Activated CD4-positive, alpha-beta memory T cell treated with anti-CD3 and anti-CD28 coated beads for 36 hours (primary cell): ENCODE results near the gene COL4A5. TPM values are rescaled to one million over a fixed set of nuclear protein-coding genes. Genes with fewer than 3 reads are reported as not detected.
"Not testable (repeated sequence)": the region's sequence is repeated elsewhere in the genome, so short reads cannot be mapped to it uniquely, and the experiment has no call there.

Experiments used
- CTCF ChIA-PET: fragments of 350-600 bp; sonication (Branson Sonifier 250); formaldehyde crosslinking; loops from one replicate; lab custom pipeline; 2021; ENCODE audit warnings: antibody characterized with exemption, inconsistent platforms; lab: Charles Lee
- POLR2A ChIA-PET: fragments of 350-600 bp; sonication (Branson Sonifier 250); formaldehyde crosslinking; loops from one replicate; lab custom pipeline; 2021; ENCODE audit warnings: antibody characterized with exemption; lab: Charles Lee
- DNase-seq: peaks from one replicate; pipeline ENCODE4 v3.0.0-alpha.2; 2020
- H3K27ac Mint-ChIP-seq: one replicate; pipeline ENCODE4 v1.8.0; 2021; ENCODE audit warnings: mixed read lengths
- H3K27me3 Mint-ChIP-seq: one replicate; pipeline ENCODE4 v1.8.0; 2021; ENCODE audit warnings: mixed read lengths
- H3K36me3 Mint-ChIP-seq: one replicate; pipeline ENCODE4 v1.8.0; 2021; ENCODE audit warnings: mixed read lengths
- H3K4me1 Mint-ChIP-seq: one replicate; pipeline ENCODE4 v1.8.0; 2021; ENCODE audit warnings: low read depth, mixed read lengths
- H3K4me3 Mint-ChIP-seq: one replicate; pipeline ENCODE4 v1.8.0; 2021; ENCODE audit warnings: mild to moderate bottlenecking, mixed read lengths
- H3K9me3 Mint-ChIP-seq: one replicate; pipeline ENCODE4 v1.8.0; 2021; ENCODE audit warnings: mixed read lengths
- intact Hi-C: fragments of 100-400 bp; cut with micrococcal nuclease; formaldehyde crosslinking; loops from one replicate; pipeline ENCODE4 v1.15.1; 2023
- total RNA-seq, 2 experiments: library from RNA; stranded (reverse); gene quantifications; one replicate each; pipeline ENCODE4 v1.2.3, GENCODE V29; 2021

COL4A5 gene
- not detected for total RNA-seq

GRCh38 chrX:108439426-108439942, at the start of gene COL4A5:
COL4A5 (plus strand) TSS chrX:108439838; CDS start chrX:108440126, 288 bp downstream.
- DNase-seq: no peak
- peaks cover 18% of the 10 kb centered on the region for H3K27me3 Mint-ChIP-seq
- peaks cover 12% of the 10 kb centered on the region for H3K4me1 Mint-ChIP-seq
- POLR2A ChIA-PET: no interaction called here
- no peaks in the 10 kb centered on the region for H3K36me3 Mint-ChIP-seq
- CTCF ChIA-PET: no interaction called here
- H3K27ac Mint-ChIP-seq: no peak within 1 kb of the TSS
- H3K9me3 Mint-ChIP-seq: no peaks in the 10 kb centered on the region
- intact Hi-C loops: no loop called here
- H3K4me3 Mint-ChIP-seq: peak within 1 kb of the TSS; percentile 31

GRCh38 chrX:108390976-108391717, 48.5 kb upstream of the COL4A5 start:
- H3K27ac Mint-ChIP-seq, H3K27me3 Mint-ChIP-seq, H3K9me3 Mint-ChIP-seq, DNase-seq, H3K4me3 Mint-ChIP-seq, H3K4me1 Mint-ChIP-seq, intact Hi-C loops, POLR2A ChIA-PET, H3K36me3 Mint-ChIP-seq: not testable (repeated sequence)
- CTCF ChIA-PET: interaction anchor here (0.5 kb wide), 1 partner anchor 43 kb away, joined by 3 read pairs; no protein-coding TSS in a partner anchor

GRCh38 chrX:108396188-108396891, 43.3 kb upstream of the COL4A5 start:
- intact Hi-C loops: no loop called here
- Mint-ChIP-seq H3K4me3 (no peak overlapping the region), H3K27ac (no peak overlapping the region), H3K36me3 (no peaks in the 10 kb centered on the region), H3K9me3 (no peaks in the 10 kb centered on the region), H3K27me3 (no peaks in the 10 kb centered on the region), H3K4me1 (no peaks in the 10 kb centered on the region)
- ChIA-PET CTCF (no interaction called here), POLR2A (no interaction called here)
- no peak for DNase-seq

- CTCF ChIA-PET: no interaction called here
- Mint-ChIP-seq H3K27ac (no peak overlapping the region), H3K4me3 (no peak overlapping the region), H3K36me3 (no peaks in the 10 kb centered on the region), H3K4me1 (no peaks in the 10 kb centered on the region), H3K9me3 (no peaks in the 10 kb centered on the region), H3K27me3 (no peaks in the 10 kb centered on the region)
- POLR2A ChIA-PET: no interaction called here
- intact Hi-C loops: no loop called here
- no peak for DNase-seq
Measured at GRCh38 chrX:108396986-108397385, 42.7 kb upstream of the COL4A5 start.

GRCh38 chrX:108397627-108398391, 41.8 kb upstream of the COL4A5 start:
- no peaks in the 10 kb centered on the region for H3K27me3 Mint-ChIP-seq
- intact Hi-C loops: no loop called here
- H3K4me3 Mint-ChIP-seq: no peak overlapping the region

GRCh38 chrX:108399418-108400165, 40.0 kb upstream of the COL4A5 start:
- Mint-ChIP-seq H3K4me3 (no peak overlapping the region), H3K9me3 (no peaks in the 10 kb centered on the region), H3K4me1 (no peaks in the 10 kb centered on the region), H3K36me3 (no peaks in the 10 kb centered on the region), H3K27me3 (no peaks in the 10 kb centered on the region), H3K27ac (no peak overlapping the region)
- POLR2A ChIA-PET: no interaction called here
- DNase-seq: no peak
- CTCF ChIA-PET: no interaction called here
- intact Hi-C loops: no loop called here

More at GRCh38 chrX:108397627-108398391, 41.8 kb upstream of the COL4A5 start:
- no peak for DNase-seq
- CTCF ChIA-PET: no interaction called here
- H3K27ac Mint-ChIP-seq: no peak overlapping the region
- H3K4me1 Mint-ChIP-seq: no peaks in the 10 kb centered on the region
- H3K36me3 Mint-ChIP-seq: no peaks in the 10 kb centered on the region
- no peaks in the 10 kb centered on the region for H3K9me3 Mint-ChIP-seq
- POLR2A ChIA-PET: no interaction called here

GRCh38 chrX:108412783-108413182, 26.9 kb upstream of the COL4A5 start:
- H3K4me3 Mint-ChIP-seq: no peak overlapping the region
- DNase-seq: no peak
- POLR2A ChIA-PET: no interaction called here
- no peaks in the 10 kb centered on the region for H3K27me3 Mint-ChIP-seq
- H3K36me3 Mint-ChIP-seq: no peaks in the 10 kb centered on the region
- no peaks in the 10 kb centered on the region for H3K9me3 Mint-ChIP-seq
- CTCF ChIA-PET: no interaction called here
- H3K4me1 Mint-ChIP-seq: no peaks in the 10 kb centered on the region
- intact Hi-C loops: no loop called here
- no peak overlapping the region for H3K27ac Mint-ChIP-seq

- DNase-seq: no peak
- POLR2A ChIA-PET: no interaction called here
- no peak overlapping the region for H3K4me3 Mint-ChIP-seq
- no peak overlapping the region for H3K27ac Mint-ChIP-seq
- H3K9me3 Mint-ChIP-seq: no peaks in the 10 kb centered on the region
- no peaks in the 10 kb centered on the region for H3K36me3 Mint-ChIP-seq
- H3K27me3 Mint-ChIP-seq: no peaks in the 10 kb centered on the region
- CTCF ChIA-PET: no interaction called here
- no peaks in the 10 kb centered on the region for H3K4me1 Mint-ChIP-seq
- intact Hi-C loops: no loop called here
Measured at GRCh38 chrX:108415146-108415545, 24.5 kb upstream of the COL4A5 start.

GRCh38 chrX:108415891-108416290, 23.7 kb upstream of the COL4A5 start:
- Mint-ChIP-seq H3K4me3 (no peak overlapping the region), H3K4me1 (no peaks in the 10 kb centered on the region), H3K27ac (no peak overlapping the region), H3K9me3 (no peaks in the 10 kb centered on the region), H3K36me3 (no peaks in the 10 kb centered on the region), H3K27me3 (no peaks in the 10 kb centered on the region)
- DNase-seq: no peak
- intact Hi-C loops: no loop called here
- POLR2A ChIA-PET: no interaction called here
- CTCF ChIA-PET: no interaction called here

GRCh38 chrX:108417257-108417656, 22.4 kb upstream of the COL4A5 start:
- DNase-seq: no peak
- H3K27ac Mint-ChIP-seq: no peak overlapping the region
- H3K27me3 Mint-ChIP-seq: no peaks in the 10 kb centered on the region
- no peaks in the 10 kb centered on the region for H3K9me3 Mint-ChIP-seq
- intact Hi-C loops: no loop called here
- no peaks in the 10 kb centered on the region for H3K36me3 Mint-ChIP-seq
- no peak overlapping the region for H3K4me3 Mint-ChIP-seq
- ChIA-PET CTCF (no interaction called here), POLR2A (no interaction called here)
- H3K4me1 Mint-ChIP-seq: no peaks in the 10 kb centered on the region

- intact Hi-C loops: no loop called here
- DNase-seq: no peak
- Mint-ChIP-seq H3K27ac (no peak overlapping the region), H3K9me3 (no peaks in the 10 kb centered on the region), H3K36me3 (no peaks in the 10 kb centered on the region), H3K4me3 (no peak overlapping the region), H3K27me3 (no peaks in the 10 kb centered on the region), H3K4me1 (no peaks in the 10 kb centered on the region)
- POLR2A ChIA-PET: no interaction called here
- CTCF ChIA-PET: no interaction called here
Measured at GRCh38 chrX:108419401-108419800, 20.2 kb upstream of the COL4A5 start.

GRCh38 chrX:108420481-108420880, 19.2 kb upstream of the COL4A5 start:
- no peaks in the 10 kb centered on the region for H3K4me1 Mint-ChIP-seq
- H3K4me3 Mint-ChIP-seq: no peak overlapping the region
- CTCF ChIA-PET: no interaction called here
- no peaks in the 10 kb centered on the region for H3K36me3 Mint-ChIP-seq
- H3K9me3 Mint-ChIP-seq: no peaks in the 10 kb centered on the region
- no peaks in the 10 kb centered on the region for H3K27me3 Mint-ChIP-seq
- no peak for DNase-seq
- intact Hi-C loops: no loop called here
- POLR2A ChIA-PET: no interaction called here
- H3K27ac Mint-ChIP-seq: no peak overlapping the region
